ENCODE measurements around the gene SHE.
A peak's percentile ranks its signal among the peaks of the same experiment; 100 is the strongest.

Gene SHE

DNA sequence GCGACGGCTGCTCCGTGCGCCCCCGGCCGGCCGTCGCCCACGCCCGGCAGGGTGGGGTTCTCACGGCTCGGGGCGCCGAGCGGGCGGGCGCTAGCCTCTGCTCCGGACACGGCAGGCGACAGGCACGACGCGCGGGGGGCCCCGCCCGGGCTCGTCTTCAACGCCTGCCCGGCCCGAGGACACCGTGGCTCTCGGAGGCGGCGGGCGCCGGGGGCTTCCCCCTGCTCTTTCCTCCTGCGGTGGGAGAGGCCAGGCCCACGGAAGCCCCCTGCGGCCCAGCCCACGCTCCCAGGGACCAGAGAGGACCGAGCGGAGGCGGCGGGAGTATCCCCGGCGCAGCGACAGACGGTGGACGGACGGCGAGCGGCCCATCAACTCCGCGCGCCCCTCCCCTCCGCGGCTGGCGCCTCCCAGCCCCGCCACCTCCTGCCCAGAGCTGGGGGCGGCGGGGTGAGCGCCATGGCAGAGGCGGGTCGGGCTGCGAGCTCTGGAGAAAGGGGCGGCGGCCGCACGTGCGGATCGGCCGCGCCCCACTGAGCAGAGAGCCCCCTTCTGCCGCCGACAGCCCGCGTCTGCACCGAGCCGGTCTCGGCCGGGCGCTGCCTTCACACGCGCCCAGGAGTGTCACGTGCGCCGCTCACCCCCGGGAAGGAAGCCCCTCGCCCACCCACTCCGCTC lies at the start of gene SHE, which contains the start of gene TDRD10:
TSS of gene SHE (minus strand) at position 347 of the 678 bp plus-strand sequence. CDS start 386 bp downstream, outside the sequence.
TSS of gene TDRD10 (plus strand) at position 154 of the 678 bp plus-strand sequence. CDS start 4,685 bp downstream, outside the sequence.
- Histone ChIP-seq H3K4me2 (ENCODE audit: low read depth, low read length) (no peak within 1 kb of the TSS), H3K36me3 (replicated peaks; ENCODE audit: insufficient read depth, low read length) (no peaks in the 10 kb centered on the region), H3F3A (ENCODE audit: insufficient read depth, low read length) (peaks cover 2% of the 10 kb centered on the region; the same call in 1 of the 2 replicates), H3K9ac (ENCODE audit: low read length) (no peak within 1 kb of the TSS), H3K4me3 (ENCODE audit: low read length) (no peak within 1 kb of the TSS), H3K27ac (ENCODE audit: low read length) (no peak within 1 kb of the TSS), H4K20me1 (ENCODE audit: insufficient read depth, low read length) (no peaks in the 10 kb centered on the region), H3K9me2 (replicated peaks; ENCODE audit: insufficient read depth, low read length) (no peaks in the 10 kb centered on the region), H3K79me2 (ENCODE audit: low read length) (no peaks in the 10 kb centered on the region), H3K9me3 (replicated peaks; ENCODE audit: insufficient read depth, low read length) (no peaks in the 10 kb centered on the region), H3K4me1 (ENCODE audit: low read length) (peaks cover under 1% of the 10 kb centered on the region), H3K27me3 (replicated peaks; ENCODE audit: insufficient read depth, low read length) (peaks cover 12% of the 10 kb centered on the region; the same call in 1 of the 2 replicates), H2AFZ (ENCODE audit: low read length) (no peak within 1 kb of the TSS)
- no peak for TF ChIP-seq EZH2phosphoT487 (IDR thresholded peaks at IDR 0.05; ENCODE audit: low read length)
- TF ChIP-seq CTCF (IDR thresholded peaks at IDR 0.05; ENCODE audit: low read length), result no peak
- TF ChIP-seq EZH2 (optimal IDR thresholded peaks at IDR 0.05; ENCODE audit: low read depth, low read length), result no peak
- DNase-seq, result no peak

DNA sequence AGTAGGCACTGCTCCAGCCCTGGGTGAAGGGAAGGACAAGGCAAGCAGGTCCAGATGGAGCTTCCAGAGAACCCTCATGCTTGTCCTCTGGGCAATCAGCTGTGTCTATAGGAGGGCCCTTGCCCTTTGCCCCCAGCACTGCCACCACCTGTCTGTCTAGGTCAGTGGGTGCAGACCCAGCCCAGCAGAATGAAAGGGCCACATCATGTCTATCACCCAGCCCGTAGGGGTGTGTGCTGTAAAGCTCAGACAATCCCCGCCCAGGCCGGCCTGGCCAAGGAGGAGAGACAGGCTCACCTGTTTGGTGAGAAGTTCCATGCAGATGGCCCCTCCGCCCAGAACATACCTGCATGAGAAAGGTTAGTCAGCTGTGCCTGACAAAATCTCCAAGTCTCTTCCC lies 49.3 kb upstream of the SHE start:
- no peaks in the 10 kb centered on the region for H3K9me2 ChIP-seq (replicated peaks; ENCODE audit: insufficient read depth, low read length)
- H3K27me3 ChIP-seq (replicated peaks; ENCODE audit: insufficient read depth, low read length), result no peaks in the 10 kb centered on the region
- peaks cover 10% of the 10 kb centered on the region; the same call in 1 of the 2 replicates for H3F3A ChIP-seq (ENCODE audit: insufficient read depth, low read length)
- no peak overlapping the region; the same call in 1 of the 2 replicates for H3K27ac ChIP-seq (ENCODE audit: low read length)
- no peak for DNase-seq
- no peak overlapping the region for H3K4me3 ChIP-seq (ENCODE audit: low read length)
- peaks cover 26% of the 10 kb centered on the region for H3K79me2 ChIP-seq (ENCODE audit: low read length)
- H2AFZ ChIP-seq (ENCODE audit: low read length), result no peak overlapping the region
- no peaks in the 10 kb centered on the region for H3K9me3 ChIP-seq (replicated peaks; ENCODE audit: insufficient read depth, low read length)
- H3K36me3 ChIP-seq (replicated peaks; ENCODE audit: insufficient read depth, low read length), result peaks cover 42% of the 10 kb centered on the region
- 0 out of 2 replicates have a peak, but pooled peaks cover 10% of the 10 kb centered on the region for H4K20me1 ChIP-seq (ENCODE audit: insufficient read depth, low read length)
- H3K9ac ChIP-seq (ENCODE audit: low read length), result no peak overlapping the region
- peaks cover 21% of the 10 kb centered on the region for H3K4me1 ChIP-seq (ENCODE audit: low read length)
- TF ChIP-seq EZH2 (optimal IDR thresholded peaks at IDR 0.05; ENCODE audit: low read depth, low read length), result no peak
- peak overlapping the region; percentile 22; the same call in 1 of the 2 replicates for H3K4me2 ChIP-seq (ENCODE audit: low read depth, low read length)

DNA sequence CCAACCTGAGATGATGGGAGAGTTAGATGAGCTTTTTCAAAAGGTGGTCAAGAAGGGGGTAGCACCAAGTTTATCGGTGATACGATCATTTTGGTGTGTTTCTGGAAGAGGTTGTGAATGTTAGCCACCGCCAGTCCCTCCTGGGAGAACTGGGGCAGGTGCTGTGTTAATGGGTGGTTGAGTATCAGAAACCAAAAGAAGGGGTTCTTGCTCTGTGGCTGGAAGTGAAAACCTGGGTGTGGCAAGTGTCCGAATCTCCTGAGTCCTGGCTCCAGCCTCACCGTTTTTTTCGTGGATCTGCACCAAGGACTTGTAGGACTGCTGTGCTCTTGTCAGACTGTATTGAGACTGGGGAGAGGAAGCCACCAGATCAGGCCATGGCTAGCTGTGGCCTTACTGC lies 48.4 kb upstream of the SHE start:
- peak overlapping the region; percentile 22; the same call in 1 of the 2 replicates for H3K4me2 ChIP-seq (ENCODE audit: low read depth, low read length)

More for the DNA sequence above, 48.4 kb upstream of the SHE start:
- no peak overlapping the region for H3K4me3 ChIP-seq (ENCODE audit: low read length)
- peaks cover 10% of the 10 kb centered on the region; the same call in 1 of the 2 replicates for H3F3A ChIP-seq (ENCODE audit: insufficient read depth, low read length)
- H4K20me1 ChIP-seq (ENCODE audit: insufficient read depth, low read length), result 0 out of 2 replicates have a peak, but pooled peaks cover 5% of the 10 kb centered on the region
- no peaks in the 10 kb centered on the region for H3K27me3 ChIP-seq (replicated peaks; ENCODE audit: insufficient read depth, low read length)
- H3K27ac ChIP-seq (ENCODE audit: low read length), result no peak overlapping the region
- peaks cover 19% of the 10 kb centered on the region for H3K4me1 ChIP-seq (ENCODE audit: low read length)
- TF ChIP-seq CTCF (IDR thresholded peaks at IDR 0.05; ENCODE audit: low read length) (no peak), EZH2phosphoT487 (IDR thresholded peaks at IDR 0.05; ENCODE audit: low read length) (no peak), EZH2 (optimal IDR thresholded peaks at IDR 0.05; ENCODE audit: low read depth, low read length) (no peak)
- H3K9ac ChIP-seq (ENCODE audit: low read length), result no peak overlapping the region
- H3K9me2 ChIP-seq (replicated peaks; ENCODE audit: insufficient read depth, low read length), result no peaks in the 10 kb centered on the region
- H2AFZ ChIP-seq (ENCODE audit: low read length), result no peak overlapping the region
- peaks cover 42% of the 10 kb centered on the region for H3K36me3 ChIP-seq (replicated peaks; ENCODE audit: insufficient read depth, low read length)
- H3K79me2 ChIP-seq (ENCODE audit: low read length), result peaks cover 17% of the 10 kb centered on the region
- DNase-seq, result peak; percentile 36
- no peaks in the 10 kb centered on the region for H3K9me3 ChIP-seq (replicated peaks; ENCODE audit: insufficient read depth, low read length)
